ENCODE results near the gene IL18R1. TPM values are rescaled to one million over a fixed set of nuclear protein-coding genes. Genes with fewer than 3 reads are reported as not detected.

Gene IL18R1
- total RNA-seq, 1 donor from 2014 or later = 4.9 TPM

DNA sequence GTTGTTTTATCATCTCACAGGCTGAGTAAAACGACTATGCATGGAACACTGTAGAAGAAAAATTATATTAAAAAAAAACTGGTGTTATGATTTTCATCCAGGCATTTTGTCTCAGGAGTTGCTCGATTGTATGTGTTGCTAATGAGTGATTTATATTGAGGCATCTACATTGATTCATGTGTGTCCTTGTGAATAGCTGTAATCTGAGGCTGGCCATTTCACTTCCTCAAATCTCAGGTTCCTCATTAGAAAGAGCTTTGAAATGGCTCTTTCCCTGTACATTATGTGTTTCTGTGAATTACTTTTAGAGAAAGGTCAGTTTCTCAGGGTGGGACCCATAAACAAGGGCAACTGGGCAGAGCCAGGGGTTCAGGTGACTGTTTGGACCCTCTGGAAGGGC is 2.3 kb downstream of the IL18R1 start:
- Histone ChIP-seq H3K36me3 (no peaks in the 10 kb centered on the region), H3K9me3 (no peaks in the 10 kb centered on the region), H3K4me1 (no peaks in the 10 kb centered on the region), H3K4me3 (no peak overlapping the region), H3K27me3 (no peaks in the 10 kb centered on the region), H3K27ac (no peak overlapping the region)
- intact Hi-C loops (cut with DNase I) = loop anchor here (5.0 kb wide), 1 partner anchor 106 kb away; no protein-coding TSS in a partner anchor
- TF ChIP-seq POLR2AphosphoS5 (IDR thresholded peaks at IDR 0.05; ENCODE audit: insufficient read depth in 1 of 2, low read depth in 1 of 2) = no peak
- TF ChIP-seq, protein P1, sequence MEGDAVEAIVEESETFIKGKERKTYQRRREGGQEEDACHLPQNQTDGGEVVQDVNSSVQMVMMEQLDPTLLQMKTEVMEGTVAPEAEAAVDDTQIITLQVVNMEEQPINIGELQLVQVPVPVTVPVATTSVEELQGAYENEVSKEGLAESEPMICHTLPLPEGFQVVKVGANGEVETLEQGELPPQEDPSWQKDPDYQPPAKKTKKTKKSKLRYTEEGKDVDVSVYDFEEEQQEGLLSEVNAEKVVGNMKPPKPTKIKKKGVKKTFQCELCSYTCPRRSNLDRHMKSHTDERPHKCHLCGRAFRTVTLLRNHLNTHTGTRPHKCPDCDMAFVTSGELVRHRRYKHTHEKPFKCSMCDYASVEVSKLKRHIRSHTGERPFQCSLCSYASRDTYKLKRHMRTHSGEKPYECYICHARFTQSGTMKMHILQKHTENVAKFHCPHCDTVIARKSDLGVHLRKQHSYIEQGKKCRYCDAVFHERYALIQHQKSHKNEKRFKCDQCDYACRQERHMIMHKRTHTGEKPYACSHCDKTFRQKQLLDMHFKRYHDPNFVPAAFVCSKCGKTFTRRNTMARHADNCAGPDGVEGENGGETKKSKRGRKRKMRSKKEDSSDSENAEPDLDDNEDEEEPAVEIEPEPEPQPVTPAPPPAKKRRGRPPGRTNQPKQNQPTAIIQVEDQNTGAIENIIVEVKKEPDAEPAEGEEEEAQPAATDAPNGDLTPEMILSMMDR (IDR thresholded peaks at IDR 0.05) = no peak
- TF ChIP-seq POLR2A (IDR thresholded peaks at IDR 0.05) = no peak
- no peak for DNase-seq (ENCODE audit: extremely low spot score in 2 of 2)

DNA sequence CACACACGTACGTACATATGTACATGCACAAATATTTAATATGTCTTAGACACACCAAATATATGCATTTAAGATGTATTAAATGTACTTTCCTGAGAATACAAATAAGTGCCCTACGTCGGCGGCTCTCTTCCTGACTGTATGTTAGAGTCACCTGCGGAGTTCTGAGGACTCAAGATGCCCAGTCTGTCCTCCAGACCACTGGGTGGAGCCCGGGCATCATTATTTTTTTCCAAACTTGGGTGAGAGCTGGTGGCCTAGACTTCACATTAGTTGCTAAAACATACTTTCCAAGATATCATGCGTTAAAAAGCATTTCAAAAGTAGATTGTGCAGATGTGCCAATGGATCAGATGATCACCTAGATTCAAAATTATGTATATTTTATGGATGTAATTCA is 2.9 kb downstream of the IL18R1 start:
- intact Hi-C loops (cut with DNase I) = loop anchor here (5.0 kb wide), 1 partner anchor 106 kb away; no protein-coding TSS in a partner anchor
- TF ChIP-seq, protein P1 (IDR thresholded peaks at IDR 0.05) = no peak
- TF ChIP-seq POLR2A (IDR thresholded peaks at IDR 0.05) = no peak
- TF ChIP-seq POLR2AphosphoS5 (IDR thresholded peaks at IDR 0.05; ENCODE audit: insufficient read depth in 1 of 2, low read depth in 1 of 2) = no peak
- Histone ChIP-seq H3K27ac (no peak overlapping the region), H3K27me3 (no peaks in the 10 kb centered on the region), H3K4me3 (no peak overlapping the region), H3K4me1 (no peaks in the 10 kb centered on the region), H3K9me3 (no peaks in the 10 kb centered on the region), H3K36me3 (no peaks in the 10 kb centered on the region)
- no peak for DNase-seq (ENCODE audit: extremely low spot score in 2 of 2)

DNA sequence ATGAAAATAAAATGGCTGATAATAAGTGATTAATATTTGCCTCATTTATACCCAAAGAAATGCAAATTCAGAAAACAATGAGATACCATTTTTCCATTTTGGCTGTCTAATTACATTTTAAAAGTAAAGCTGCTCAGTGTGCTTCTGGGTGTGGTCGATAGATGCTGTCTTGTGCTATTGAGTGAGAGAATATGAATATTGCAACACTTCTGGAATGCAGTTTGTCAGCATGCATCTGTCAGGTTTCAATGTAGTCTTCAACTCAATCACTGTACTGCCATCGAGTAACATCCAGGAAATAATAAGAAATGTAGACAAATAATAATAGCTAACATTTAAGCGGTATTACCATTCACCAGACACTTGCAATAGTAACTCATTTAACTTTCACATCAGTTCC is 3.9 kb downstream of the IL18R1 start:
- no peaks in the 10 kb centered on the region for H3K9me3 ChIP-seq
- H3K27me3 ChIP-seq = no peaks in the 10 kb centered on the region
- H3K27ac ChIP-seq = no peak overlapping the region
- H3K4me3 ChIP-seq = no peak overlapping the region
- intact Hi-C loops (cut with DNase I) = loop anchor here (5.0 kb wide), 1 partner anchor 107 kb away; no protein-coding TSS in a partner anchor
- no peak for TF ChIP-seq POLR2AphosphoS5 (IDR thresholded peaks at IDR 0.05; ENCODE audit: insufficient read depth in 1 of 2, low read depth in 1 of 2)
- TF ChIP-seq, protein P1 (IDR thresholded peaks at IDR 0.05) = no peak
- TF ChIP-seq POLR2A (IDR thresholded peaks at IDR 0.05) = no peak
- DNase-seq (ENCODE audit: extremely low spot score in 2 of 2) = no peak
- H3K36me3 ChIP-seq = peaks cover 0 to 4% of the 10 kb centered on the region in 2 donors
- no peaks in the 10 kb centered on the region for H3K4me1 ChIP-seq

DNA sequence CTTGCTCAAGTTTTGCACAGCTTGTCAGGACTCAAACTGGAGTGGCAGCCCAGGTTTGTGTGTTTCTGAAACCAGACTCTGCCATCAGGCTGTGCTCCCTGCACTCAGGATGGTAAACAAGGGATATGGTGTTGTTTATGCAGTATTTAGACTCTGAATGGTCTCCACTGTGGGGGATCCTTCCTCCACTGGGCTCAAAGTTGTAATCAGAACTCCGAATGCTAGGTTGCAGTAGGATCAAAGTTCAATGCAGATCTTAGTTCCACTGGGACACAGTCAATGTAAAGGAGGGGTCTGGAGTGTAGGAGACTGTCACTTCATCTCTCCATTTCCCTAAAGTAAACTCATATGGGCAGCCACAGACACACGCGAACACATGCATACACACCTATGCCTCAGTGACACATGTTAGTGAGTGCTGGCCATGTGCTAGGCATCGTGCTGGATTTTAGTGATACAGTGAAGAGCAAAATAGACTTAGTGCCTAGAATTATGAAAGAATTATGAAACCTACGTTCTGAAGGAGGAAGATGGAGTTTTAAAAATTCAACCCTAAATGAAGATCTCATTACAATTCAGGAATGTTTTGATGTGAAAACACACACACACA is 6.1 kb downstream of the IL18R1 start:
- H3K36me3 ChIP-seq = peaks cover 0 to 4% of the 10 kb centered on the region in 2 donors
- H3K9me3 ChIP-seq = peaks cover 3% of the 10 kb centered on the region
- H3K27me3 ChIP-seq = no peaks in the 10 kb centered on the region
- no peaks in the 10 kb centered on the region for H3K4me1 ChIP-seq
- TF ChIP-seq, protein P1 (IDR thresholded peaks at IDR 0.05) = no peak
- no peak for TF ChIP-seq POLR2A (IDR thresholded peaks at IDR 0.05)
- TF ChIP-seq POLR2AphosphoS5 (IDR thresholded peaks at IDR 0.05; ENCODE audit: insufficient read depth in 1 of 2, low read depth in 1 of 2) = no peak
- intact Hi-C loops (cut with DNase I) = no loop called here
- H3K27ac ChIP-seq = no peak overlapping the region
- no peak overlapping the region for H3K4me3 ChIP-seq
- DNase-seq (ENCODE audit: extremely low spot score in 2 of 2) = no peak

DNA sequence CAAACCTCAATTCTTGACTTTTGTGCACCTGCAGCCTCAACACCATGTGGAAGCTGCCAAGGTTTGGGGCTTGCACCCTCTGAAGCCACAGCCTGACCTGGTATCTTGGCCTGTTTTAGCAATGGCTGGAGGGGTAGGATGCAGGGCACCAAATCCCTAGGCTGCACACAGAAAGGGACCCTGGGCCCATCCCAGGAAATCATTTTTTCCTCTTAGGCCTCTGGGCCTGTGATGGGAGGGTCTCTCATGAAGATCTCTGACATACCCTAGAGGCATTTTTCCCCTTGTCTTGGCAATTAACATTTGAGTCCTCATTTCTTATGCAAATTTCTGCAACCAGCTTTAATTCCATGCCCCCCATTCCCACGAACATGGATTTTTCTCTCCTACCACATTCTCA is 10.2 kb downstream of the IL18R1 start:
- no peaks in the 10 kb centered on the region for H3K27me3 ChIP-seq
- peaks cover 3% of the 10 kb centered on the region for H3K9me3 ChIP-seq
- no peak overlapping the region for H3K4me3 ChIP-seq
- H3K27ac ChIP-seq = no peak overlapping the region
- TF ChIP-seq POLR2AphosphoS5 (IDR thresholded peaks at IDR 0.05; ENCODE audit: insufficient read depth in 1 of 2, low read depth in 1 of 2) = no peak
- TF ChIP-seq POLR2A (IDR thresholded peaks at IDR 0.05) = no peak
- TF ChIP-seq, protein P1 (IDR thresholded peaks at IDR 0.05) = no peak
- H3K4me1 ChIP-seq = no peaks in the 10 kb centered on the region
- no peak for DNase-seq (ENCODE audit: extremely low spot score in 2 of 2)
- intact Hi-C loops (cut with DNase I) = no loop called here
- peaks cover 0 to 4% of the 10 kb centered on the region in 2 donors for H3K36me3 ChIP-seq
